ENCODE measurements around the gene TIMM22. TPM values are rescaled to one million over a fixed set of nuclear protein-coding genes. Genes with fewer than 3 reads are reported as not detected.

TIMM22 gene
- total RNA-seq, 4 donors from 2014 or later: 14.7 to 17.1 (median 14.9) TPM

GRCh38 chr17:1050996-1051925, 54.3 kb downstream of the TIMM22 start:
- no peaks in the 10 kb centered on the region for H3K9me3 ChIP-seq
- 84 to 85% methylated on average over 25 to 27 of the region's 33 CpGs for WGBS, 2 donors
- H3K27ac ChIP-seq: no peak overlapping the region
- H3K27me3 ChIP-seq: no peaks in the 10 kb centered on the region
- TF ChIP-seq CTCF (IDR thresholded peaks at IDR 0.05): no peak
- TF ChIP-seq POLR2A (IDR thresholded peaks at IDR 0.05): no peak
- intact Hi-C loops (cut with DNase I): loop anchor here (10.0 kb wide), 1 partner anchor 256 kb away; no protein-coding TSS in a partner anchor
- peaks cover 0 to 4% of the 10 kb centered on the region in 2 donors for H3K36me3 ChIP-seq
- H3K4me1 ChIP-seq: peaks cover 0 to 4% of the 10 kb centered on the region in 2 donors
- DNase-seq: no peak
- no peak overlapping the region for H3K4me3 ChIP-seq (replicated peaks in 1 of 3)

Small RNA genes within 50 kb of the gene (microRNA-seq; reads per million reads assigned to microRNA genes)
- not detected for gene MIR3183

Small RNA genes within 50 kb of the gene (small RNA-seq; reads per million reads assigned to genes)
- gene MIR3183: not detected

Other genes starting within 250 kb of the TIMM22 start
- gene GEMIN4, start 244.9 kb upstream of the TIMM22 start, total RNA-seq: 10 to 100 TPM; 28.5 to 34.8 (median 31.6) TPM
- gene GLOD4, start 214.8 kb upstream of the TIMM22 start, total RNA-seq: 10 to 100 TPM; 48.9 to 94.6 (median 60.5) TPM
- gene MRM3, start 214.8 kb upstream of the TIMM22 start, total RNA-seq: 10 to 100 TPM; 14.6 to 22.9 (median 16.9) TPM
- 10 to 100 TPM; 14.5 to 18.3 (median 17.2) TPM for gene NXN, start 17.4 kb upstream of the TIMM22 start, total RNA-seq
- 10 to 100 TPM; 23.7 to 33.7 (median 31.5) TPM for gene ABR, start 182.9 kb downstream of the TIMM22 start, total RNA-seq

All from thyroid gland (tissue), 4 donors.